HG03521 (cell line): ENCODE data around the gene DNAH7.

Experiments
- ATAC-seq: cut with Tn5 transposase; IDR thresholded peaks from one replicate; pipeline ENCODE4 v1.9.1; 2021; ENCODE audit warnings: mild to moderate bottlenecking, moderate library complexity; ENCODE audit not compliant: unreplicated experiment

The DNAH7 gene

DNA sequence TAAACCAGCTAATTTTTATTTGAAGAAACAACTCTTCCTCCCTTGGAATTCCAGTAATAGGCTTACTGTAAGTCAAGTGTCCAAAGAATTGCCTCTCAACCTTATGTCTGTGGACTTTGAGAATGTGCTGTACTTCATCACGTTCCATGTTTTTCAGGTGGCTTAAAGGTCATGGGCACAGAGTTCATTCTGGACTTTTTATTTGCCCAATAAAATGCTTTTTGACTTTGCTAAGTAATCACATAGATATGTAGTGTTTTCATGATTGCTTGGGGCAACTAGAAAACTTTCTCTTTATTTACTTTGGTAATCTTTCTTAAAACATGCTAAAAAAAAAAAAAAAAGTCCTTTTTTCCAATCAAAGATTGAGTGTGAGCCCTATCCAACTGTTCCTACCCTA, 10.4 kb upstream of the DNAH7 start:
- no peak for ATAC-seq

DNA sequence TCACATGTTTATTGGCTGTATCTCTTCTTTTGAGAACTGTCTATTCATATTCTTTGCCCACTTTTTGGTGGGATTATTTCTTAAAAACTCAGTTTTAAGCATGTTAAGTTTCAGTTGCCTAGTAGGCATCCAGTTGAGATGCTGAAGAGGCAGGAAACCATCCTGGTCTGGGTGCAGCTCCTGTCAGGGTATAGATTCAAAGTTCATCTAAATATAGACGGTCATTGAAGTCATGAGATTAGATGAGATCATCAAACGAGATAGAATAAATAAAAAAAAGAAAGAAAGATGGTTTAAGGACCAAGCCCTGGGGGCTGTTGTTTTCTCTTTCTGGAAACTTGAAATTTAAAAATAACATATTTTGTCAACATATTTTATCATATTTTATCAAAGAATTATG, 9.2 kb upstream of the DNAH7 start:
- no peak for ATAC-seq

DNA sequence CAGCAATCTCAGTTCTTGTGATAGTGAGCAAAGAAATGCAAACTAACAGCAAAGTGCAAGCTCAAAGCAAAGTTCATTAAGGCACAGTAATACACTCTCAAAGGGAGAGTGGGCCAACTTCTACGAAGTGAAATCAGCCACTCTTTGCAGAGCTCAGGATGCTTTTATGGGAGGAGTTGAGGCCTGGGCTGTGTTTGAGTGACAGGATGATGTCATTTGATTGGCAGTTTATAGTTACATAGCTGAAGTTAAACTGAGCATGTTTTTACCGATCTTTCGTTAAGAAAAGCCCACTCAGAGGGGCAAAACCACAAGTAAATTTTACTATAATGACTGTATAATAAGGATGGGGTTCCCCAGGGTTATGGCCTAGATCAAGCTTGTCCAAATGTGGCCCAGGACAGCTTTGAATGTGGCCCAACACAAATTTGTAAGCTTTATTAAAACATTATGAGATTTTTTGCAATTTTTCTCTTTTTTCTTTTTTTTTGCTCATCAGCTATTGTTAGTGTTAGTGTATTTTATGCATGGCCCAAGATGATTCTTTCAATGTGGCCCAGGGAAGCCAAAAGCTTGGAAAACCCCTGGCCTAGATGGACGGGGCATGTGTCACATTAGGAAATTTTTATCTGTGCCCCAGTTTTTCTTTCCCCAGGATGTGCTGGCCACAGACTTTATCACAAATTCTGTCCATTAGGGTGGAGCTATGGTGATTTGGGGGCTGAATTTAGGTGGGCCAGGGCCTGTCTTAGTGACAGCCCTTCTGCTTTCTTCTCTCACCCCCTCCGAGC, 8.3 kb upstream of the DNAH7 start:
- no peak for ATAC-seq

DNA sequence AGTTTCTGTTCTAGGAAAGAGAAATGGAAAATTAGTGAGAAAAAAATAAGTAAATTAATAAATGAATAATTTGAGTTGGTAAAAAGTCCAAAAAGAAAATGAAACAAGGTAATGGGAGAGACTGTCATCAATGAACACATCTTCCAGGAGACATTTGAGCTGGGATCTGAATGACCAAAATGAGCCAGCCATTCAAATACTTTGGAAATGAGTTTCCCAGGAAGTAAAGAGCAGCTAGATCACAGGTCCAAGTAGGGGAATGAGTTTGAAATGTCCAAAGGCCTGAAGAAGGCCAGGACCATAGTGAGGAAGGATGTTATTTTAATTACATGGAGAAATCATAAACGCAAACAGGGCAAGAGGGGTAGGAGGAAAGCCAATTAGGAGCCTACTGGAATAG, 6.6 kb upstream of the DNAH7 start:
- no peak for ATAC-seq

DNA sequence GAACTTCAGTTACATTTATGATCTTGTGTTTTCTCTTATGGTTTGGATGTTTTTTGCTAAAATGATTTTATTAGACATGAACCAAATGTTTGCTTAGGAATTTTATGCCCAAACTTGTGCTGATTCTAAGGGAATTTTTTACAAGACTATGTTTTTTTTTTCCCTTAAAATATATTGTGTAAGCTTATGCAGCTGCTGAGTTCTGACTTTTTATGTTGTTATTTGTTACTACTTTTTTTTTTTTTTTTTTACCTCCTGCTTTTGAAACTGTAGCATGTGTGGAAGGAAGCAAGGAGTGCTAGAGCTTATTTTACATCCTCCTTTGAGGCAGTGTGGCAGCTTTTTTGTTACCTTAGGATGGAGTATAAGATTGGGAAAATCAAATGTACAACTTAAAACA, 6.0 kb upstream of the DNAH7 start:
- ATAC-seq, result no peak

DNA sequence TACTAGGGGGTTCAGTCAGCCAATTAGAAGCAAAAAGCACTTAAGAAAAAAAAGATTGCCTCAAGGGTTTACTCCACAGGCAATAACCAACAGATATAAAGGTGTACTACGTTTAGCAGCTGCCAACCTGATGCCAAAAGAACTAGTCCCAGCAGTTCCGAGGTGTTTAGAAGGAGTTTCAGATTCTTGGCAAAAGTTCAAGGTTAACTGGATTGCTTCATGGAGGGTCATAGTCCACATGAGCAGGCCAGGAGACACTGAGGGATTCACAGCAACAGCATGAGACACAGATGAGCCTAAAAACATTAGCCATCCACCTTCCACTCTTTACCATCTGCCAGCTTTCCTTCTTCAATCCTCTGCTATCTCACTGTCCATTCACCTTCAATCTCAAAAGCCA, 4.9 kb upstream of the DNAH7 start:
- no peak for ATAC-seq

DNA sequence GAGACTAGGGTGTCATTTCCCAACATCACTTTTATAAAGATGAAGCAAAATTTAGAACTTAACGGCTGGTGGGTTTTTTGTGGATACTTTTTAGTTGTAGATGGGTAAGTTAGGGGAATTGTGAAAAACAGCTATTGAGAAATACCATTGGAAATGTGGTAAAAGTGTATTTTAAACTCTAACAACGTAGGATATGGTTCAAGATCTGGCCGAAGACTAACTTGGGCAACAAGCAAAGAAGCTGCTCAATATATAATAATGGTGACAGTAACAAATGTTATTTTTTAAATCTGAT, 1.6 kb downstream of the DNAH7 start:
- ATAC-seq, result no peak

DNA sequence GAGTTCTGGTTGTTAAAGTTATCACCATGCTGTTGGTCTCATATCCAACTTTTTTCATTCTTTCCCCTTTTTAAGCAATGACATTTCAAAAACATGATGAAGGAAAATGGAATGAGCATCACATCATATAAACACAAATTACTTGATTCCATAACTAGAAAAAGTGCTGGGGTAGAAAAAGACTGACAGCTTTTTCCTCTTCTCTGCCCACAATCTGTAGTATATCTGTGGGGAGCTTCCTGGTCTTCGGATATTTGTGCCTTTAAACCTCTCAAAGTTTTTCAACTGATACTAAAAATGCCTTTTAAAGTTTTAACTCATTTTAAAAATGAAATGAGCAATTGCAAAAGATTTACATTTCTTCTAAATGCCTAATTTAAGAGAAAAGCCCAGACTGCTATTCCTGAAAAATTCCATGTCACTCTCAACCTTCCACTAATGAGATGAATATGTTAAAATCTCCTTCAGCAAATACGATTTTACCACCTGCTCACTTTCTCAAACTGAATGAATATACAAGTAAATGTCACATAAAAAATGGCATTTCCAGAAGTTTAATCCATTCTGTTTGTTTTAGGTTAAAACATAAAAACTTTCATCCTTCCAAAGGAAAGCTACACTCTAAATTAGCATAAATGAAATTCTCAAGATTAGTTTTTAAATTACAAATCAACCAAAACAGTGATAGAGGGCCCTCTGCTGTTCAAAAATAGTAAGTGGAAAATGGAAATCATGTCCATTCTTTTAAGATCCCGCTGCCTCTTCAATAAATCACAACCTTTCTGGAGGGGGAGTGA, 2.1 kb downstream of the DNAH7 start:
- ATAC-seq, result no peak

DNA sequence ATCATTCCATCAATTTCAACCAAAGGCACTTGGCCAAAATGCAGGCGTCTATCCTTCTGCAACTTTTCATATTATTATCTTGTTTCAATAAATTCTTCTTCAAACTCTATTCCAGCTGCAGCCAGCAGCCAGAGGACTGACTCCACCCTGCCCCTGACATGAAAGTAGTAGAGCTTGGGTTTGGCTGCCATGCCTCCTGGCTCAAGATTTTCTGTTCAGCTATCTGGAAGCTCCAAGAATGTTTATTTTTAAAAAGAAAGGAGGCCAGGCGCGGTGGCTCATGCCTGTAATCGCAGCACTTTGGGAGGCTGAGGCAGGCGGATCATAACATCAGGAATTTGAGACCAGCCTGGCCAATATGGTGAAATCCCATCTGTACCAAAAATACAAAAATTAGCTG, 4.9 kb downstream of the DNAH7 start:
- no peak for ATAC-seq

DNA sequence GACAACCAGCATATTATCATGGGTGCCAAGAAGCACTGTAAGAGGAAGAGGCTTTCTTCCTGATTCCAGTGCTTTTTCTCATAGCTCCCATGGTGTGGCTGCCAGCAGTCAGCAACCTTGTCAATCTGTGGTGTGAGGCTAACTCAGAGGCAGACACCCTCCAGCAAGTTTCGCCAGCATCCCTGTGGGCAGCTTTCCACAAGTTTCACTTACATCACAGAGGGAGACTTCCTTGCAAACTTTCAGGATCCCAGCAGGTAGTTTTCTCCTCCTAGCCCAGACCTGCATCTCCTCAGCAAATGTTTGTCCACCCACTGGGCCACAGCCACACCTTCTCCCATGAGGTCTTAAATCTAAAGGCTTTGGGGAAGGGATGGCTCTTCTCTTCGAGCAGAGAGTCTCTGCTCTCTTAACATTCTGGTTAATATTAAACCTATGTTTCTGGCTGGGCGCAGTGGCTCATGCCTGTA, 9.1 kb downstream of the DNAH7 start:
- ATAC-seq, result no peak

DNA sequence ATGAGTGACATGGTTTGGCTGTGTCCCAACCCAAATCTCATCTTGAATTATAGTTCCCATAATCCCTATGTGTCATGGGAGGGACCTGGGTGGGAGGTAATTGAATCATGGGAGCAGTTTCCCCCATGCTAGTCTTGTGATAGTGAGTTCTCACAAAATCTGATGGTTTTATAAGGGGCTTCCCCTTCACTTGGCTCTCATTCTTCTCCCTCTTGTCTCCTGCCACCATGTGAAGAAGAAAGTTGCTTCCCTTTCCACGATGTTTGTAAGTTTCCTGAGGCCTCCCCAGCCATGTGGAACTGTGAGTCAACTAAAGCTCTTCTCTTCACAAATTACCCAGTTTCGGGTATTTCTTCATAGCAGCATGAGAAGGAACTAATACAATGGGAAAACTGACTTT, 14.0 kb downstream of the DNAH7 start:
- ATAC-seq, result no peak

DNA sequence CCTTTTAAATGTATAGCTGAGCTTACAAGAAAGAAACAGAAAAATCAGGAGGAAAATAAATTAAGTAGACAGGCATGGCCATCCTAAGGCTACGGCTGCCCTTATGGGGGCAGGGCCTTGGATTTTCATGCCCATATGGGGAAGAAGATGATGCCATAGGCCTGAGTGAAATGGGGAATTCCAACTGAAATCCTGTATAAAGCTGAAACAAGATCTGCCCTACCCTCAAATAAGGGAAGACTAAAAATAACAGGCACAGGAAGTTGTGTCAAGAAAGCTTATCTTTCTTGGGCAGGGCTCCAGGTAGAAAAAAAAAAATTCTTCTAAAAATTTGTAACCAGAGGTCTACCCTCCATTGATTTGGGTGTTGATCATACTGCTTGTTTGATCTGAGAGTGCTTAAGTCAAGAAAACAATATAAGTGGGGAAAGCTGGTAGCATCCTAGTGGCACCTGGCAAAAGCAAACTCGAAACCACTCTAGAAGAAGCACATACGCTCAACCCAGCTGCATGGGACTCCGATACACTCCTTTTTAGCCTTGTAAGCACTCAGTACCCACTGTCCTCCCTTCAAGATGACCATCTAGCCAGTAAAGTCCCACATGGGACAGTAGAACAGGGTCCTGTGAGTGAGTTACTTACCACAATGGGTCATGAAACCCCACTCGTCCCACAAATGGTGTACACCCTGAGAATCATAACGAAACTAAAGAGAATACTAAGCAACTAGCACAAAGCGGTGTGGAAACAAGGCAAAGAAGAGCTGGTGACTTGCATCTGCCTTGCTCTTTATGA, 22.3 kb downstream of the DNAH7 start:
- ATAC-seq, result no peak

DNA sequence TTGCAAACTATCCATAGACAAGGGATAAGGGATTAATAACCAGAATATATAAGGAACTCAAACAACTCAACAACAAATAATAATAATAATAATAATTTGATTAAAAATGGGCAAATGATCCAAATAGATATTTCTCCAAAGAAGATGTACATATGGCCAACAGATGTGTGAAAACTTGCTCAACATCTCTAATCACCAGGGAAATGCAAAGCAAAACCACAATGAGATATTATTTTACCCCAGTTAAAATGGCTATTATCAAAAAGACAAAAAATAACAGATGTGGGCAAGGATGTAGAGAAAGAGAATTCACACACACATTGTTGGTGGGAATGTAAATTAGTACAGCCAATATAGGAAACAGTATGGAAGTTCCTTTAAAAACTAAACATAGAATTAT, 26.9 kb downstream of the DNAH7 start:
- no peak for ATAC-seq

DNA sequence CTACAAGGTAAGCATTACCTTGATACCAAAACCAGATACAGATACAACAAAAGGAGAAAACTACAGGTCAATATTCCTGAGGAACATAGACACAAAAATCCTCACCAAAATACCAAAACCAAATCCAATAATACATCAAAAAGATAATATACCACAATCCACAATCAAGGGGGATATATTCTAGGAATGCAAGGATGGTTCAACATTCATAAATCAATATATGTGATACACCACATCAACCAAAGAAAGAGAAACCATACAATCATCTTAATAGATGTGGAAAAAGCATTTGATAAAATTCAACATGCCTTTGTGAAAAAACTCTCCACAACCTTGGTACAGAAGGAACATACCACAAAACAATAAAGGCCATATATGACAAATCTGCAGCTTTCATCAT, 28.4 kb downstream of the DNAH7 start:
- no peak for ATAC-seq

DNA sequence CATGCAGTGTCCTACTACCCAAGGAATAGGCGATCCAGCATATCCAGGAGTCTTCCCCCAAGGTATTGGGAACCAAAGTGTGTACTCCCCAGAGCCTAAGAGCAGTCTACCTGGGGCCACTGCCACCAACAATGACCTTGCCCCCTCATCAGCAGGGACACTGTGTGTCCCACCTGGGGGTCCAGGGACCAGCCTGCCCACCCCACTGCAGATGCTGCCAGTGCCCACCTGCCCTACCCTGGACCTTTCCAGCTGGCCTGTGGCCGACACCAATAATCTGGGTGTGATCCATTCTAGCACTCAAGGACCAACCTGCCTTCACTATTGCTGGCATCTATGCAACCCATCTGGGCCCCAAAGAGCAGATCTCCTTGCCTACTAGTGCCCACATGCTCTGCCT, 32.2 kb downstream of the DNAH7 start:
- no peak for ATAC-seq

DNA sequence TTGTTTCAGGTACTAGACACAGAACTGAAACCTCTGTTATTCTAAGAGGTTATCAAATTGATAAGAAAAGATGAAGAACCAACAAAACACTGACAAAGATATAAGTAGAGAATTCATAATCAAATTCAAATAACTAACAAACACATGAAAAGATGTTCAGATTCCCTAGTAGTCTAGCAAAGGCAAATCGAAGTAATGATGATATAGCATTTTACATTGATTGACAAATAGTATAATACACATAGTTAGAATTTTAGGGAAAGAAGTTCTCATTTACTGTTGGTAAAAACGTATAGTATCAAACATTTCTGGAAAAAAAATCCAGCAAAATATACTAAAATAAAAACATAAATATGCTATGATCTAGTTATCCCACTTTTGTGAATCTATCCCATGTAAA, 50.6 kb downstream of the DNAH7 start:
- no peak for ATAC-seq

DNA sequence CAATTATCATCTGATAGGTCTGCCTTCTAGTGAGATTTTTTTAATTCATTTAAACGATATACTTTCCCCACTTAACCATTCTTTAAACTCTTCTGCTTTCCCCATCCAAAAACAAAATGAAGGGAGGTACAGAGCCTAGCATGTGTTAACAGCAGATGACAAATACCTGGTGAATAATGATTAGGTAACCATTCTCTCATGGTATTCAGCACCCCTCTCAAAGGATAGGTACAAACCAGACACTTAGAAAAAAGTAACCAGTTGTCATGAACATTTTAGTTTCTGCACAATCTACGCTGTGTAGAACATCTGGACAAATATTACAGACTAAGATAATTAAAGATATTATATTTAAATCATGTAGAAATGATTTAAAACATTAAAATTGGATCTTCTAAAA, 56.3 kb downstream of the DNAH7 start:
- no peak for ATAC-seq

DNA sequence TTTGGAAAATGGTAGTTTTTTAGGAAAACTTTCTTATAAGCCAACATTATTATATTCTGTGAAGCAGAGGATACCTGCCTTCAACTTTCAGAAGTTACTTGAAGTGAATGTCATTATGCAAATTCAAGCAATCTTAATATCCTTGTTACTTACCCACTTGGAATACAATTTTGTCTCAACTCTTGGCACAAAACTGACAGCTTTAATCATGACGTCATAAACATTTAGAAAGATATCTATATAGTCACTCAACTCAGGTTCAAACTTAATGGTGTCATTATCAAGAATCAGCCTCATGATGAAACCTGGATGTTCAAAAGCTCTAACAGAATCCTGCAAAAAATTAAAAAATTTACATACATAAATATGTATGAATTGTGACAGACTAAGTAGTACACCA, 68.1 kb downstream of the DNAH7 start:
- ATAC-seq, result no peak

DNA sequence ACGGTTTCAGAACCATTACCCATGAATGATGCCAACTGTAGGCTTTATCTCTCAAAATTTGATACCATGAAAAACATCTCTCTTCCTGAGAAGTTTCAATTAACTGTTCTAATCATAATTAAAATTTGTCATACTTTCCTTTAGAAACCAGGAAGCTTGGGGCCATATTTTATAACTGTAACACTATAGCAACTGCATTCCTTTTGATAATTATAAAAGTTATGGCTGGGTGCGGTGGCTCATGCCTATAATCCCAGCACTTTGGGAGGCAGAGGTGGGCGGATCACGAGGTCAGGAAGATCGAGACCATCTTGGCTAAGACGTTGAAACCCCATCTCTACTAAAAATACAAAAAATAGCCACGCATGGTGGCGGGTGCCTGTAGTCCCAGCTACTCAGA, 70.6 kb downstream of the DNAH7 start:
- no peak for ATAC-seq

DNA sequence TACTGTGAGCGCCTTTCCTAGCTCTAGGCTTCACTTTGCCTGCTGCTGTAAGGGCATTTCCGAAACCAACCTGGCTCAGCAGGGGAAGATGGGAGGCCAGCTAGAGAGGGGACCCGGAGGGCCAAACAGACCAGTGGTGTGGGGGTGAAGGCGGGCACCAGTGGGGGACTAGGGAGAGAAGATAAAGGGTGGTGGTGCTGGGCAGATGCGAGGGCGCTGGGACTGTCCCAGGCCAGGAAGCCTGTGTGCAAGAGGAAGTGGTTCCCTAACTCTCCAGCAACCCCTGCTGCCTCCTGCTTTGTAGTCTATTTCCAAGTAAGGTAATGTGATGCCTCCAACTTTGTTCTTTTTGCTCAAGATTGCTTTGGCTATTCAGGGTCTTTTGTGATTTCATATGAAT, 73.1 kb downstream of the DNAH7 start:
- ATAC-seq, result no peak

DNA sequence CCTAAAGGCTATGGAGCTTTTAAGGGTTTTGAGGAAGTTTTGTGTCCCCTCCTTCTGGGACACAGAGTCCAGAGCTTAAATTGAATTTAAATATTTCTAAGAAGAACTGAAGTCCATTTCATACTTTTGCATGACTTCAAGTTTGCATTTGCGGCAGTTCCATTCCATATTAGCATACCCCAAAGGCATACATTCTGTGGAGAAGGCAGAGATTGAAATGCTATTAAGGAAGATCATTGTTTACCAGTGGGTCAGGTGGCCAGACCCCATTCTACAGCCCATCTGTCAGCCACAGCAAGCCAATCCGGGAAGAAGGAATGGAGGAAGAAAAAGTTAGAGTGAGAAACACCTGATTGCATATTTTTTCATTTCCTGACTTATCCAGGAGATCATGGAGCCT, 75.0 kb downstream of the DNAH7 start:
- no peak for ATAC-seq

DNA sequence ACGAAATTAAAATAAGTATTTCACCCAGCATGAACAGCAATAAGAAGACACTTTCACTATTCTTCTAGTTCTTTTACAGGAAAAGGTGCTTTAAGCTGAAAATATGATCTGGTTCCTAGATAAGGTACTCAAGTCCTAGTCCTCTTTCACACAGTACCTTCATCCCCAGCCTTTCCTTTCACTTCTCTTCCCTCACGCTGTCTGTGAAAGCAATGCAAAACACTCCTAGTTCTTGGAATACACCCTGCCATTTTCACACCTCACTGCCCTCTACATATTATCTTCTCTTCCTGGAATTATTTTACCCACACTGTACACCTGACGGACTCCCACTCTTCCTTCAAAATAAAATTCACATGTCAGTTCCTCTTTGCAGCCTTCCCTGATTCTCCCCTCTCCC, 82.9 kb downstream of the DNAH7 start:
- no peak for ATAC-seq
